Measurements from ENCODE around the gene DLGAP5.

The DLGAP5 gene

GRCh38 chr14:55121628-55122439 lies 69.6 kb downstream of the DLGAP5 start:
- TF ChIP-seq EZH2 (optimal IDR thresholded peaks at IDR 0.05; ENCODE audit: low read depth, low read length) (no peak), EZH2phosphoT487 (IDR thresholded peaks at IDR 0.05; ENCODE audit: low read length) (no peak)
- TF ChIP-seq, protein P1, sequence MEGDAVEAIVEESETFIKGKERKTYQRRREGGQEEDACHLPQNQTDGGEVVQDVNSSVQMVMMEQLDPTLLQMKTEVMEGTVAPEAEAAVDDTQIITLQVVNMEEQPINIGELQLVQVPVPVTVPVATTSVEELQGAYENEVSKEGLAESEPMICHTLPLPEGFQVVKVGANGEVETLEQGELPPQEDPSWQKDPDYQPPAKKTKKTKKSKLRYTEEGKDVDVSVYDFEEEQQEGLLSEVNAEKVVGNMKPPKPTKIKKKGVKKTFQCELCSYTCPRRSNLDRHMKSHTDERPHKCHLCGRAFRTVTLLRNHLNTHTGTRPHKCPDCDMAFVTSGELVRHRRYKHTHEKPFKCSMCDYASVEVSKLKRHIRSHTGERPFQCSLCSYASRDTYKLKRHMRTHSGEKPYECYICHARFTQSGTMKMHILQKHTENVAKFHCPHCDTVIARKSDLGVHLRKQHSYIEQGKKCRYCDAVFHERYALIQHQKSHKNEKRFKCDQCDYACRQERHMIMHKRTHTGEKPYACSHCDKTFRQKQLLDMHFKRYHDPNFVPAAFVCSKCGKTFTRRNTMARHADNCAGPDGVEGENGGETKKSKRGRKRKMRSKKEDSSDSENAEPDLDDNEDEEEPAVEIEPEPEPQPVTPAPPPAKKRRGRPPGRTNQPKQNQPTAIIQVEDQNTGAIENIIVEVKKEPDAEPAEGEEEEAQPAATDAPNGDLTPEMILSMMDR (IDR thresholded peaks at IDR 0.05; ENCODE audit: low read length): no peak
- Histone ChIP-seq H3K36me3 (replicated peaks; ENCODE audit: insufficient read depth, low read length) (no peaks in the 10 kb centered on the region), H3K4me1 (ENCODE audit: low read length) (no peaks in the 10 kb centered on the region), H4K20me1 (ENCODE audit: insufficient read depth, low read length) (no peaks in the 10 kb centered on the region), H3K9me3 (replicated peaks; ENCODE audit: insufficient read depth, low read length) (no peaks in the 10 kb centered on the region), H2AFZ (ENCODE audit: low read length) (no peak overlapping the region), H3K4me3 (ENCODE audit: low read length) (no peak overlapping the region), H3K27ac (ENCODE audit: low read length) (no peak overlapping the region), H3F3A (ENCODE audit: insufficient read depth, low read length) (no peaks in the 10 kb centered on the region), H3K27me3 (replicated peaks; ENCODE audit: insufficient read depth, low read length) (no peaks in the 10 kb centered on the region), H3K79me2 (ENCODE audit: low read length) (no peaks in the 10 kb centered on the region), H3K9me2 (replicated peaks; ENCODE audit: insufficient read depth, low read length) (no peaks in the 10 kb centered on the region), H3K9ac (ENCODE audit: low read length) (no peak overlapping the region), H3K4me2 (ENCODE audit: low read depth, low read length) (no peak overlapping the region)
- DNase-seq: no peak

DNA sequence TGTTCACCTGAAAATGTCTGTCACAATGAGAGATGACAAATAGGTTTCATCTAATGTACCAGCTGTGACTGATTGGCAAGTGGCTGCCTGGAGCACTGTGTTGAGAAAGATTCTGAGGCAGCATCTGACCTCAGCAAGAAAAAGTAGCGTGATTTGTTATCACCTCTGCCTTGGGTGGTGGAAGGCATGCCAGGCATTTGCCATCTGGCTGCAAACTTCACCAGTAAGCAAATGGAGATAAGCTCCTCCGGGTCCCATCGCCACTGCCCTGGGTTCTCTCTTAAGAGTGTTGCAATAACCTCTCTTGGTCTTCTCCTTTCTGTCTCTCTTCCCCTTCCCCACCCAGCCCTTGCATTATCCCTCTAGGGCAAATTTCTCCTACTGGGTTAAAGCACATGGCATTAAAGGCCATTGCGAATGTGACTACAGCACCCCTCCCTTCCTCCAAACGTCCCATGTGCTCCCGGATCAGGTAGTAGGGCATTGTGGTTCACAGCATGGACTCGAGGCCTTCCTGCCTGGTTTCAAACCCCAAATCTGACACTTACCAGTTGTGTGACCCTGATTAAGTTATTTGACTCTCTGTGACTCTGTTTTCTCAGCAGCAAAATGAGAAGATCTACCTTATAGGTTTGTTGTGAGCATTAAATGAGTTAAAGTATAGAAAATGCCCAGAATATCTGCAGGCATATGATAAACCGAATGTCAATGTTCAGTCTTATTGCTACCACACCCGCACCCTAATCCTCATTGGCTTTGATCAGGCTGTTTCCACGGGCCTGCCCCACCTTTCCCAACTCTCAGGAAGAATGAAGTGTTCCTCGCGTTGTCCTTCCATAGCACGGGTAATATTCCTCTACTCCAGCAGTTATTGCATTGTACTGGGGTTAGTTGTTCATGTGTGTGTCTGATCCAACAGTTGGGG lies 70.6 kb downstream of the DLGAP5 start:
- H3K9me2 ChIP-seq (replicated peaks; ENCODE audit: insufficient read depth, low read length): no peaks in the 10 kb centered on the region
- H3K9me3 ChIP-seq (replicated peaks; ENCODE audit: insufficient read depth, low read length): no peaks in the 10 kb centered on the region
- H3K9ac ChIP-seq (ENCODE audit: low read length): no peak overlapping the region
- H3K27me3 ChIP-seq (replicated peaks; ENCODE audit: insufficient read depth, low read length): no peaks in the 10 kb centered on the region
- H3K27ac ChIP-seq (ENCODE audit: low read length): no peak overlapping the region
- H3K4me1 ChIP-seq (ENCODE audit: low read length): no peaks in the 10 kb centered on the region
- no peak for DNase-seq
- no peaks in the 10 kb centered on the region for H3F3A ChIP-seq (ENCODE audit: insufficient read depth, low read length)
- H3K4me3 ChIP-seq (ENCODE audit: low read length): no peak overlapping the region
- H3K4me2 ChIP-seq (ENCODE audit: low read depth, low read length): no peak overlapping the region
- no peaks in the 10 kb centered on the region for H4K20me1 ChIP-seq (ENCODE audit: insufficient read depth, low read length)
- no peaks in the 10 kb centered on the region for H3K36me3 ChIP-seq (replicated peaks; ENCODE audit: insufficient read depth, low read length)
- no peaks in the 10 kb centered on the region for H3K79me2 ChIP-seq (ENCODE audit: low read length)
- no peak overlapping the region for H2AFZ ChIP-seq (ENCODE audit: low read length)
- TF ChIP-seq EZH2phosphoT487 (IDR thresholded peaks at IDR 0.05; ENCODE audit: low read length) (no peak), EZH2 (optimal IDR thresholded peaks at IDR 0.05; ENCODE audit: low read depth, low read length) (no peak)
- TF ChIP-seq, protein P1 (IDR thresholded peaks at IDR 0.05; ENCODE audit: low read length): no peak

GRCh38 chr14:55118761-55119160 lies 72.6 kb downstream of the DLGAP5 start:
- H3K27me3 ChIP-seq (replicated peaks; ENCODE audit: insufficient read depth, low read length): no peaks in the 10 kb centered on the region
- no peaks in the 10 kb centered on the region for H4K20me1 ChIP-seq (ENCODE audit: insufficient read depth, low read length)
- DNase-seq: no peak
- H2AFZ ChIP-seq (ENCODE audit: low read length): no peak overlapping the region
- TF ChIP-seq EZH2 (optimal IDR thresholded peaks at IDR 0.05; ENCODE audit: low read depth, low read length) (no peak), EZH2phosphoT487 (IDR thresholded peaks at IDR 0.05; ENCODE audit: low read length) (no peak)
- TF ChIP-seq, protein P1 (IDR thresholded peaks at IDR 0.05; ENCODE audit: low read length): no peak
- H3K9ac ChIP-seq (ENCODE audit: low read length): no peak overlapping the region
- H3K9me2 ChIP-seq (replicated peaks; ENCODE audit: insufficient read depth, low read length): no peaks in the 10 kb centered on the region
- H3F3A ChIP-seq (ENCODE audit: insufficient read depth, low read length): no peaks in the 10 kb centered on the region
- H3K36me3 ChIP-seq (replicated peaks; ENCODE audit: insufficient read depth, low read length): no peaks in the 10 kb centered on the region
- no peaks in the 10 kb centered on the region for H3K4me1 ChIP-seq (ENCODE audit: low read length)
- H3K4me3 ChIP-seq (ENCODE audit: low read length): no peak overlapping the region
- H3K27ac ChIP-seq (ENCODE audit: low read length): no peak overlapping the region
- no peak overlapping the region for H3K4me2 ChIP-seq (ENCODE audit: low read depth, low read length)
- no peaks in the 10 kb centered on the region for H3K9me3 ChIP-seq (replicated peaks; ENCODE audit: insufficient read depth, low read length)
- H3K79me2 ChIP-seq (ENCODE audit: low read length): no peaks in the 10 kb centered on the region
